HG02642 (cell line): ENCODE data around the gene TEDC2.
"Not testable (repeated sequence)": the region's sequence is repeated elsewhere in the genome, so short reads cannot be mapped to it uniquely, and the experiment has no call there.

ENCODE experiments used
- ATAC-seq: cut with Tn5 transposase; IDR thresholded peaks from one replicate; pipeline ENCODE4 v1.9.1; 2021; ENCODE audit warnings: mild to moderate bottlenecking; ENCODE audit not compliant: unreplicated experiment, poor library complexity

The TEDC2 gene

DNA sequence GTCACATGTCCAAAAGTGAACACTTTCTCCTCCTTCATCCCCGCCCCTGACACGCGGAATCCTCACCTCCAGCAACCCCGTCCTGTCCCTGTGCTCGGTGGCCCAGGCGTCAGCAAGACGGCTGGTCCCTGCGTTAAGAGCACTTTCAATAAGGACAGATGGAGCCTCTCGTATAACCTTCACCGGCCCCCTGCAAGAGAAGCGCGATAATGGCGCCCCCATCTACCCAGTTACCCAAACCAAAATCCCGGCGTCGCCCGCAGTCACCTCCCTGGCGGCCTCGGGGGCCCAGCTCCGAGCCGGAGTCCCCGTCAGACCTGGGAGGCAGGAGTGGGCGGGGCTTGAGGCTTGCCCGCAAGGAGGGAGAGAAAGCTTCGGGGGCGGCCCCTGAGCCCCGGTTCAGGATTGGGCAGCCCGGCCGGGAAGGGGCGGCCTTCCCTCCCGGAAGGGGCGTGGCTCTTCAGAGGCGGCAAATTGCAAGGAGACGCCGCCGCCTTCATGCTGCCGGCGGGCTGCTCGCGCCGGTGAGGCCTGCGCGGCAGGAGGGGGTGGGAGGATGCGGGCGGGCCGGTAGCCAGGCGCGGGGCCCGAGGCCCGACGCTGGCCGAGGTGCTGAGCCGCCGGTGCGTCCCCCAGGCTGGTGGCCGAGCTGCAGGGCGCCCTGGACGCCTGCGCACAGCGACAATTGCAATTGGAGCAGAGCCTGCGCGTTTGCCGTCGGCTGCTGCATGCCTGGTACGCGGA is at the start of gene TEDC2:
TSS of gene TEDC2 (plus strand) at position 463 of the 744 bp plus-strand sequence. CDS start at position 499, 36 bp downstream.
- peak; percentile 85 for ATAC-seq

- no peak for ATAC-seq
Measured at GRCh38 chr16:2415085-2415484, 44.8 kb upstream of the TEDC2 start.

GRCh38 chr16:2420035-2420434 is 39.9 kb upstream of the TEDC2 start:
- ATAC-seq, result no peak

- ATAC-seq, result no peak
Measured at GRCh38 chr16:2422123-2422867, 37.6 kb upstream of the TEDC2 start.

- no peak for ATAC-seq
Measured at GRCh38 chr16:2424061-2425007, 35.6 kb upstream of the TEDC2 start.

GRCh38 chr16:2425008-2425518 is 34.8 kb upstream of the TEDC2 start:
- ATAC-seq, result no peak

- ATAC-seq, result no peak
Measured at GRCh38 chr16:2425825-2426430, 34.0 kb upstream of the TEDC2 start.

GRCh38 chr16:2426941-2427361 is 33.0 kb upstream of the TEDC2 start:
- ATAC-seq, result no peak

- no peak for ATAC-seq
Measured at GRCh38 chr16:2427526-2427925, 32.4 kb upstream of the TEDC2 start.

DNA sequence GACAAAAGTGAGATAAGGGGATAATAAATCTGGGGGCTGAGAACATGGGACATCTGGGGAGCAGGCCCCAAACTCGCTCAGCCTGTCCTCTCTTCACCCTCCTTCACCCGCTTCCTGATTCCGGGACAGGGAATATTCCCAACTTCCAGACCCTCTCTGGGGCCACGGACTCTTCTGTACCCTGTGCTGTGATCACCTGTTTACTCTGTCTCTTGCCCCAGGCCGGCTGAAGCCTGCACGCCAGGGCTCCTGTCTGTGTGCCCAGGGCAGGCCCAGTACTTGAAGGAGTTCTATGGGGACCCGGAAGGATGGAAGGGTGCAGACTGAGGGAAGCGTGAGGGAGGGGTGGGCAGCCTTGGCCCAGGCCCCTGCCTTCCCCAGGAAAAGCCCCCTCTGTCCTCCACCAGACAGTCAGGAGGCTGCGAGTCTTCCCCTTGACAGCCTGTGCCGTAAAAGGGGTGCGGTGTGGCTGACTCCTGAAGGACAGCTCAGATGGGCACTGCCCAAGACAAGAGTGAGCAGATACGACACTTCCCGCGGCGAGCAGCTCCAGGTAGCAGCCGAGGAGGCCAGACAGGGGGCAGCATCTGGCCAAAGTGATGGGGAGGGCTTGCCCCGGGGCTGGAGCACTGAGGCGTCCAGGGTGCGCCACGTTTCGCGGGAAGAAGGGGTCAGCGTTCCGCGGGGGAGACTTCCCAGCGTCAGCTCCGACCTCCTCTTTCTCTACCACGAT is 31.7 kb upstream of the TEDC2 start:
- peak; percentile 6 for ATAC-seq

DNA sequence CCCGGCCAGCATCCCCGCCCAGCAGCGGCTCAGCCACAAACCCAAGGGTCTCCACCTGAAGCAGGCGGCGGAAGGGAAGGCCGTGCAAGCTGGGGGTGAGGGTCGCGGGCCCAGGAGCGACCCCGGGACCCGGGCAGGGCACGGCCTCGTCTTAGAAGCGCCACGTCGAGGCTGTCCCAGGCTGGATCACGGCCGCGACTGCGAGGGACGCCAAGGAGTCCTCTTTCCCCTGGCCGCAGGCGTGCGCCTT is 31.2 kb upstream of the TEDC2 start:
- no peak for ATAC-seq

DNA sequence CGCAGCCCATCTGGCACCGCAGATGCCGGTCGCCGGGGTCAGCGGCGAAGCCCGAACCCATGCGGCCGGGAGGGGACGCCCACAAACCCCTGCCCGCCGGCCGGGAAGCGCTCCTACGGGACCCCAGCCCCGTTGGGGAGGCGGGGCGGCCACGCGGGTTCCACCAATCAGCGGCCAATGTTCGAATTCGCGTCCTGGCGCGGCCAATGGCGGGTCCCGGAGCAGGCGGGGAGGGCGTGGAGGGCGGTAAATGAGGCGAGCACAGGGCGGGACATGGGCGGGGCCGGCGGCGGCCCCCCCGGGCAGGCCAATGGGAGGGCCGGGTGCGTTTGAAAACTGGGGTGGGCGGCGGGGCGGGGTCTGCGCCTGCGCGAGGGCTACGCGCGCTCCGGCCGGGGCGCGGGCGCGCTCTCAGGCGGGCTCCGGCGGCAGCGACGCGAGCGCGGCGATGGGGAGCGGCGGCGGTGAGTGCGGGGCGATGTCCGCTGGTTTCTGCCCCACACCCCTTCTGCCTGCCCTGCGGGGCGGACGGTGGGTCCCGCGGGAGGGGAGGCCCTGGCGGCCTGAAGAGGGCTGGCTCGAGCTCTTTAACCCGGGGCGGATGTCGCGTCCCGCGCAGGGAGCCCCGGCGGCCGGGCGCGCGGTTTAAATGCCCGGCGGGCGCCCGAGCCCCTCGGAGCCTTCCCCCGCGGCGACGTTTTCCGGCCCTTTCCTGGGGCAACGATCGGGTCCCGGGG is 30.7 kb upstream of the TEDC2 start, which contains the start of gene CCNF:
TSS of gene CCNF (plus strand) at position 414 of the 737 bp plus-strand sequence. CDS start at position 449, 35 bp downstream.
- ATAC-seq, result peak; percentile 87

DNA sequence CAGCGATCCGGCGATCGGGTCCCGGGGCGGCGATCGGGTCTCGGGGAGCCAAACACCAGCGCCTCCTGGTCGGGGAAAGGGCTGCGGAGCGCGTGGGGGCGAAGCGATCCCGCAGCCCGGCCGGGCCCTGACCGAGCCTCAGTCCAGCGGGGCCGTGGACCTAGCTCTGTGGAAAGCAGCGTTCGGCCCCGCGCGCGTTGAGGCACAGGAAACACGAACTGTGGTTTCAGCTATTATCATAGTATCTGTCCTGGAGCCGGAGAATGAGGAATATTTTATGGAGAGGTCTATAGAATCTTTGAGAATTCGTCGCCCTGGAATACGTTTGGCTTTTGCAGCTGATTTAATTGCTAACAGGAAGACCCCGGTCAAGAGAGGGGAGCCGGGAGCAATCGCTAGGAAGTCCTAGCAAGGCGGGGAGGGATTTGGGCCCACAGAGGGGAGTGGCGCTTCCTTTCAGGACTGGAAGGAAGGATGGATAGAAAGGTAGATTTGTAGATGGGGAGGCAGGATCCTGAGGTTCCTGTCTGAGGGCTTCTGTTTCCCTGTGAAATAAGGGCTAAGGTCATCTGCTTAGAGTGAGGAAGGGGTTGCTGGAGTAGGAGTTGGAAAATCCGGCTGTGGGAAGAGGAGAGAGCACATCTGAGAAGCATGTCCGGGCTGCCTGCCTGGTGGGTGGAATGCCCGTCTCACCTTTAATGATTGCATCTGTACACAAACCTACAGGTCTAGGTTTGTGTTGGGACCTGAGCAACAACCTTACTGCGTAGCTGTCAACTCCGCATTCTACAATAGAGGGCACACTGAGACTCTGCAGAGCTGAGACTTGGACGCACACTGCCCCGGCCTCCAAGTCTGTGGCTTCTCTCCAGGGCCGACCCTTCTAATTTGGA is 29.9 kb upstream of the TEDC2 start:
- peak; percentile 11 for ATAC-seq

DNA sequence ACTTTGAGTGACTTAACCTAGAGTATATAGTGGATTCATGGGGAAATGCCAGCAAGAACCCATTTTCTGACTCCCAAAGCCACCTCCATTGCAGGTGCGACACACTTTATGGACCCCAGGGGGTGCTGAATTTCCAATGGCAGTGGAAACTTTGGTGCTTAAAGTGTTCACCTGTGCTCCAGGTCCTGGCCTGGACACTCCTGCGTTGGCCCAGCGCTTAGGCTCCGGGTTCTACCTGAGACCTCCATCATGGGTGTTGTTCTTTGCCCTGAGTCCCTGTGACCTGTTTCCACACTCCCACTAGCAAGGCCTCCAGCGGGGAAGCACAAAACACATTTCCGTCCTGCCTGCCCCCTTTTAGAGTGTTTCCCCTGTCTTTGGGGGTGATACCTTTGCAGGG is 27.6 kb upstream of the TEDC2 start:
- ATAC-seq, result no peak

- no peak for ATAC-seq
Measured at GRCh38 chr16:2432801-2433505, 27.0 kb upstream of the TEDC2 start.

- not testable (repeated sequence) for ATAC-seq
Measured at GRCh38 chr16:2435236-2435635, 24.7 kb upstream of the TEDC2 start.

DNA sequence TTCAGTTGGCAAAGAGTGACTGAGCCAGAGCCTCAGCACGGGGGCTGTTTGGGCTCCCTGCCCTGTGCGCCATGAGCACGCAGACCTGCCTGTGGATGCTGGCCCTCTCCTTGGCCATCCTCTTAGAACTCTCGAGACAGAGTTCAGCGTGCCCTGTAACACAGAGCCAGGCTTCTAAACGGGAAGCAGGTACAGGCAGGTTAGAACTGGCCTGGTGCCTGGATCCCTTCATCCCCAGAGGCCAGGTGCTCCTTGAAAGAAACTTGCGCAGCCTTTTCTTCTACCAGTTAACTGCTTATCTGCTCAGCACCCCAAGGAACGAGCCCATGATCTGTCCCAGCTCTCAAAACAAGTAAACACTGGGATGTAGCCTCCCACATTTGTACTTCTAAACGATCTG is 23.8 kb upstream of the TEDC2 start:
- no peak for ATAC-seq
